C4-2B (cell line): ENCODE data around the gene LDHAL6B.

Experiments
- ZFX ChIP-seq: fragments of 450-650 bp; IDR thresholded peaks from 2 replicates; pipeline ENCODE4 v1.6.1; 2017
- TF ChIP-seq, protein P1 (sequence below): fragments of 450-650 bp; conservative IDR thresholded peaks from 2 replicates; pipeline ENCODE4 v1.5.1; 2017; ENCODE audit warnings: mild to moderate bottlenecking

DNA sequence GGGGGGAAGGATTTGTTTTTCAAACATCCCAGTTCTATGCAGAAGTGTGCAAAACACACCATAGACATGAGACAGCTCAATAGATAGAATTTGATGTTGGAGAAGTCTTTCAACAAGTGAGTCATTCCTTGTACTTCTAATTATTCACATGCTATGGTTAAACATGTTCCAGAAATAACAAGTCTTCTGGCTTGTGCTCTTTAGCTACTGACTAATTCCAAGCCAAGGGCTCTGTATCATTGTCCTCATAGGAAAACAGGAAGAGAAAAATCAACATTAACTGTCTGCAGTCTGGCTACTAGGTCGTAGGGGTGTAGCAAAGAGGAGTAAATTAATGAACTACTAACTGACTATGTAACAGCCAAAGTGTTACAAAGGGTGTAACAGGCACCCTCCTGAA is 25.8 kb downstream of the LDHAL6B start:
- TF ChIP-seq, protein P1, sequence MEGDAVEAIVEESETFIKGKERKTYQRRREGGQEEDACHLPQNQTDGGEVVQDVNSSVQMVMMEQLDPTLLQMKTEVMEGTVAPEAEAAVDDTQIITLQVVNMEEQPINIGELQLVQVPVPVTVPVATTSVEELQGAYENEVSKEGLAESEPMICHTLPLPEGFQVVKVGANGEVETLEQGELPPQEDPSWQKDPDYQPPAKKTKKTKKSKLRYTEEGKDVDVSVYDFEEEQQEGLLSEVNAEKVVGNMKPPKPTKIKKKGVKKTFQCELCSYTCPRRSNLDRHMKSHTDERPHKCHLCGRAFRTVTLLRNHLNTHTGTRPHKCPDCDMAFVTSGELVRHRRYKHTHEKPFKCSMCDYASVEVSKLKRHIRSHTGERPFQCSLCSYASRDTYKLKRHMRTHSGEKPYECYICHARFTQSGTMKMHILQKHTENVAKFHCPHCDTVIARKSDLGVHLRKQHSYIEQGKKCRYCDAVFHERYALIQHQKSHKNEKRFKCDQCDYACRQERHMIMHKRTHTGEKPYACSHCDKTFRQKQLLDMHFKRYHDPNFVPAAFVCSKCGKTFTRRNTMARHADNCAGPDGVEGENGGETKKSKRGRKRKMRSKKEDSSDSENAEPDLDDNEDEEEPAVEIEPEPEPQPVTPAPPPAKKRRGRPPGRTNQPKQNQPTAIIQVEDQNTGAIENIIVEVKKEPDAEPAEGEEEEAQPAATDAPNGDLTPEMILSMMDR = no peak
- TF ChIP-seq ZFX = no peak
